GM21423 (cell line): Measurements from ENCODE around the gene GAREM2.

ENCODE experiments used
- ATAC-seq: cut with Tn5 transposase; IDR thresholded peaks from one replicate; pipeline ENCODE4 v1.9.1; 2021; ENCODE audit warnings: mild to moderate bottlenecking, moderate library complexity; ENCODE audit not compliant: unreplicated experiment

GAREM2 gene

GRCh38 chr2:26224095-26224494 is 51.2 kb downstream of the GAREM2 start:
- no peak for ATAC-seq

GRCh38 chr2:26229595-26229994 is 56.7 kb downstream of the GAREM2 start:
- ATAC-seq, result no peak

GRCh38 chr2:26230806-26231205 is 57.9 kb downstream of the GAREM2 start:
- ATAC-seq, result no peak

- no peak for ATAC-seq
Measured at GRCh38 chr2:26235089-26235488, 62.2 kb downstream of the GAREM2 start.

DNA sequence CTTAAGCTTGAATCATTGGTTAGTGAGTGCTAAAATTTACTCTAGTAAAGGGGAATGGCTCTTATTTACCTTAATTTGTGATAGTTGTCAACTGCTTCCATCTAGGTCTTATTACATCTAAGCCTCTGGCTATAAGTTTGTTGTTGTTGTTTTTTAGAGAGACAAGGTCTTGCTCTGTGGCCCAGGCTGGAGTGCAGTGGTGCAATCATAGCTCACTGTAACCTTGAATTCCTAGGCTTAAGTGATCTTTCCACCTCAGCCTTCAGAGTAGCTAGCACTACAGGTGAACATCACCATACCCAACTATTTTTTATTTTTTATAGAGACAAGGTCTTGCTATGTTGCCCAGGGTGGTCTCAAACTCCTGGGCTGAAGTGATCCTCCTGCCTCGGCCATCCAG is 65.0 kb downstream of the GAREM2 start:
- no peak for ATAC-seq

- no peak for ATAC-seq
Measured at GRCh38 chr2:26238311-26238958, 65.5 kb downstream of the GAREM2 start.
